SK-N-SH (cell line): Measurements from ENCODE around the gene ABHD2. TPM values are rescaled to one million over a fixed set of nuclear protein-coding genes. Genes with fewer than 3 reads are reported as not detected.

Experiments used
- CTCF ChIA-PET: fragments of 300-600, 350-600 bp; formaldehyde crosslinking; extraction: SDS; loops from one replicate; lab custom pipeline; 2021; lab: Yijun Ruan, JAX
- POLR2A ChIA-PET: fragments of 350-600 bp; sonication (Branson Sonifier 250); formaldehyde crosslinking; extraction: SDS; loops from one replicate; lab custom pipeline; 2020; ENCODE audit warnings: antibody characterized with exemption, inconsistent platforms; lab: Yijun Ruan, JAX
- DNase-seq: peaks from one replicate; pipeline ENCODE4 v3.0.0; 2012
- H2AFZ ChIP-seq: fragments of 200-600 bp; sonication (generic); 2 replicates; pipeline ENCODE4 v1.8.1; 2016; ENCODE audit warnings: antibody characterized with exemption, mild to moderate bottlenecking, low read depth
- H3F3A ChIP-seq: fragments of 200-600 bp; sonication (generic); replicated peaks from 2 replicates; pipeline ENCODE3; 2016; ENCODE audit warnings: antibody characterized with exemption, mild to moderate bottlenecking; ENCODE audit not compliant: insufficient read depth
- H3K27ac ChIP-seq, 2 experiments: fragments of 200-500 bp in 1 of 2; fragments of 200-600 bp in 1 of 2; sonication (Bioruptor generic) in 1 of 2; sonication (generic), shearing (Covaris generic) in 1 of 2; 2 replicates each; pipeline versions ENCODE4 v1.5.1 to v1.6.1; 2014 to 2016; ENCODE audit warnings: low read depth in 2 of 2, inconsistent platforms in 1 of 2, low read length in 1 of 2, mild to moderate bottlenecking in 1 of 2, mixed read lengths in 1 of 2
- H3K27me3 ChIP-seq: fragments of 200-600 bp; sonication (generic), shearing (Covaris generic); 2 replicates; pipeline ENCODE4 v1.6.1; 2016; ENCODE audit warnings: mixed run types; ENCODE audit not compliant: insufficient read depth
- H3K36me3 ChIP-seq, 2 experiments: fragments of 200-500 bp in 1 of 2; fragments of 200-600 bp in 1 of 2; sonication (Bioruptor generic) in 1 of 2; sonication (generic) in 1 of 2; replicated peaks in 1 of 2; 2 replicates each; pipeline versions ENCODE3 to v1.5.1; 2014 to 2016; ENCODE audit warnings: low read length in 1 of 2, mild to moderate bottlenecking in 1 of 2; ENCODE audit not compliant: insufficient read depth in 2 of 2, control insufficient read depth in 1 of 2
- H3K4me1 ChIP-seq, 2 experiments: fragments of 200-500 bp in 1 of 2; fragments of 200-600 bp in 1 of 2; sonication (Bioruptor generic) in 1 of 2; sonication (generic), shearing (Covaris generic) in 1 of 2; 2 replicates each; pipeline versions ENCODE4 v1.5.1 to v1.6.1; 2014 to 2016; ENCODE audit warnings: low read depth in 1 of 2, low read length in 1 of 2, mixed run types in 1 of 2; ENCODE audit not compliant: insufficient read depth in 2 of 2, control insufficient read depth in 1 of 2
- H3K4me2 ChIP-seq: fragments of 200-600 bp; sonication (generic), shearing (Covaris generic); 2 replicates; pipeline ENCODE4 v1.6.1; 2017; ENCODE audit warnings: mixed run types
- H3K4me3 ChIP-seq, 2 experiments: fragments of 200-500 bp in 1 of 2; fragments of 200-600 bp in 1 of 2; sonication (Bioruptor generic) in 1 of 2; sonication (generic), shearing (Covaris generic) in 1 of 2; 2 replicates each; pipeline versions ENCODE4 v1.5.1 to v1.8.1; 2014 to 2016; ENCODE audit warnings: low read depth in 2 of 2, inconsistent platforms in 1 of 2, low read length in 1 of 2, mild to moderate bottlenecking in 1 of 2, mixed read lengths in 1 of 2, moderate library complexity in 1 of 2
- H3K79me2 ChIP-seq: fragments of 200-600 bp; sonication (generic); 2 replicates; pipeline ENCODE4 v1.8.1; 2017; ENCODE audit warnings: mild to moderate bottlenecking; ENCODE audit not compliant: insufficient read depth
- H3K9ac ChIP-seq: fragments of 200-600 bp; sonication (generic); 2 replicates; pipeline ENCODE4 v1.6.1; 2017; ENCODE audit warnings: mixed run types
- H3K9me2 ChIP-seq: fragments of 200-600 bp; sonication (generic); 2 replicates; pipeline ENCODE4 v1.6.1; 2017; ENCODE audit warnings: mixed run types
- H3K9me3 ChIP-seq: fragments of 200-600 bp; sonication (generic); 2 replicates; pipeline ENCODE4 v1.6.1; 2017; ENCODE audit warnings: mixed run types, mild to moderate bottlenecking, moderate library complexity
- H4K20me1 ChIP-seq: fragments of 200-600 bp; sonication (generic); 2 replicates; pipeline ENCODE4 v1.6.1; 2017; ENCODE audit warnings: mild to moderate bottlenecking, mixed run types; ENCODE audit not compliant: insufficient read depth
- EP300 ChIP-seq, 2 experiments: IDR thresholded peaks; 2 replicates each; pipeline versions ENCODE4 v1.4.0 to v1.6.1; 2012; ENCODE audit warnings: borderline replicate concordance in 1 of 2, low read depth in 1 of 2, low read length in 1 of 2
- FOSL2 ChIP-seq: IDR thresholded peaks from 2 replicates; pipeline ENCODE4 v1.4.0; 2012; ENCODE audit warnings: low read depth, mild to moderate bottlenecking, moderate library complexity, borderline replicate concordance
- FOXJ3 ChIP-seq: sonication (generic); formaldehyde crosslinking; IDR thresholded peaks from 2 replicates; pipeline ENCODE4 v1.5.1; 2020; ENCODE audit warnings: mild to moderate bottlenecking, missing genetic modification reagents
- GATA2 ChIP-seq: sonication (generic); formaldehyde crosslinking; IDR thresholded peaks from 2 replicates; pipeline ENCODE4 v1.5.0; 2020; ENCODE audit warnings: mild to moderate bottlenecking, missing genetic modification reagents
- MXI1 ChIP-seq: IDR thresholded peaks from 2 replicates; pipeline ENCODE4 v1.6.1; 2012; ENCODE audit warnings: mild to moderate bottlenecking, low read depth, low read length, improper control_type of control experiment
- POLR2AphosphoS5 ChIP-seq: IDR thresholded peaks from 2 replicates; pipeline ENCODE4 v1.6.1; 2012; ENCODE audit warnings: low read depth, low read length
- RAD21 ChIP-seq: IDR thresholded peaks from 2 replicates; pipeline ENCODE4 v1.6.1; 2012; ENCODE audit warnings: mild to moderate bottlenecking, low read length
- RFX5 ChIP-seq: IDR thresholded peaks from 2 replicates; pipeline ENCODE4 v1.6.1; 2012; ENCODE audit warnings: mild to moderate bottlenecking, improper control_type of control experiment, low read length
- RXRA ChIP-seq: IDR thresholded peaks from 2 replicates; pipeline ENCODE4 v1.4.0; 2012; ENCODE audit warnings: low read depth, mild to moderate bottlenecking, borderline replicate concordance
- WGBS: methylation state at CpG from one replicate; pipeline ENCODE4 v1.1.6; 2017; ENCODE audit warnings: low lambda C conversion rate; 5-methylcytosine and 5-hydroxymethylcytosine counted together
- polyA plus RNA-seq, 3 experiments: library from polyadenylated mRNA; depleted of rRNA; stranded (reverse); fragments of >200 nt; gene quantifications; 2 replicates each; pipeline ENCODE4 v1.2.3, GENCODE V29; 2012
- TF ChIP-seq, protein P1 (sequence below): IDR thresholded peaks from 2 replicates; pipeline ENCODE4 v1.6.1; 2012; ENCODE audit warnings: mild to moderate bottlenecking, low read depth, low read length, moderate library complexity
- TF ChIP-seq, protein P2 (sequence below): fragments of 200-600 bp; sonication (generic); IDR thresholded peaks from 2 replicates; pipeline ENCODE4 v1.6.1; 2017; ENCODE audit warnings: antibody characterized with exemption, mild to moderate bottlenecking, moderate library complexity

The ABHD2 gene
- polyA plus RNA-seq, 1 of the 3 experiments (the other 2 are of a cell fraction) = 19.2 TPM

DNA sequence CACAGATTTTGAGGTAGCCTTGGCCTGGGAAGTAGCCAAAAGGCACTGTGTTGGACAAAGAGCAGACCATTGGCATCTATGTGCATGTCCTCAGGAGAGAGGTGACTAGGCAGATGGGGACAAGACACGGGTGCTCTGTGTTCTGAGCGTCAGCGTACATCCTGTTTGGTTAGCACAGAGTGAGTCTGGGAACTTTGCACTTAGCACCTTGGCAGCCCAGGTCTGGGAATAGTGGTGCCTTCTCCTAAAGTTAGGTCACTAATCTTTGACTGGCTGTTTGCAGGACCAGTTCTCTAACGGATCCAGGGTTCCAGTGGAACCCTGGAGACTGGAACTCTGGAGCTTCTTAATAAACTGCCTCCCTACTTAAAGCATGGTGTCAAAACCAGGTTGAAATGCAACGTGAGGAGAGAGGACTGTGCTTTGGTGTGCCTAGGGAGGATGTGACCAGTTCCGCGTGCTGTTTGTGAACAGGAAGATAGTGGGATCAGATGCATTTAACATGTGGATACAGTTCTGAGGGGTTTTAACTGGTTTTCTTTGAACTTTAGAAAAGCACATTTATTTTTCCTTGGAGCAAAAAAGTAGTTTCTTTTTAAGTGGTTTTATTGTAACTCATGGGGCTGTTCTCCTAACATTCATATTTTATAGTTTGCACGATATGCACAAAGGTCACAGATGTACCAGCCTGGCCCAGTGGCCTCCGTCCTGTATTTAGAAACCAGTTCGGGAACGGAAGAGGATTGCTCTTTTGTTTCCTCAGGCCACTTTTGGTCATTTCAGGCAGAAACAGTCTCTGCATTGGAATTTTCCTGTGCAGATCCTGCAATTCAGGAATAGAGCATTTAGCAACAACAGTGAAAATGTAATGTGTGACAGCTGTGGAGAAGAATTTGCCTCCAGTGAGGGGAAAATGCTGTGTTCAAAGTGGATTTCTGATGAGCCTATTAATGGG lies 48.8 kb downstream of the ABHD2 start:
- POLR2A ChIA-PET = no interaction called here
- DNase-seq = no peak
- H2AFZ ChIP-seq = no peak overlapping the region

GRCh38 chr15:89137926-89138325 lies 49.7 kb downstream of the ABHD2 start:
- H3K9me3 ChIP-seq = no peaks in the 10 kb centered on the region
- no peak overlapping the region for H3K4me3 ChIP-seq
- no peaks in the 10 kb centered on the region for H3K9me2 ChIP-seq
- no peak for DNase-seq
- no peak overlapping the region for H3K9ac ChIP-seq
- peaks cover 4 to 11% of the 10 kb centered on the region in 2 experiments for H3K36me3 ChIP-seq
- H3K27ac ChIP-seq = no peak overlapping the region
- 0 out of 2 replicates have a peak overlapping the region, but pooled peaks have one; percentile 5 for H3K4me2 ChIP-seq
- CTCF ChIA-PET = interaction anchor here (0.7 to 3.3 kb wide), 9 partner anchors 9 to 80 kb away, joined by 3 to 25 read pairs (median 5); no protein-coding TSS in a partner anchor
- POLR2A ChIA-PET = no interaction called here
- H4K20me1 ChIP-seq = no peaks in the 10 kb centered on the region
- peaks cover 35 to 38% of the 10 kb centered on the region in 2 experiments for H3K4me1 ChIP-seq
- no peaks in the 10 kb centered on the region for H3K27me3 ChIP-seq
- H3K79me2 ChIP-seq = no peaks in the 10 kb centered on the region; the same call in 1 of the 2 replicates
- TF ChIP-seq MXI1 (no peak), GATA2 (CRISPR knock-in tag) (no peak), POLR2AphosphoS5 (no peak), FOSL2 (no peak), EP300 (IDR thresholded peaks at IDR 0.05; ENCODE audit: borderline replicate concordance in 1 of 2, low read depth in 1 of 2, low read length in 1 of 2) (no peak), RXRA (no peak), RFX5 (no peak), RAD21 (no peak)
- TF ChIP-seq, protein P1, sequence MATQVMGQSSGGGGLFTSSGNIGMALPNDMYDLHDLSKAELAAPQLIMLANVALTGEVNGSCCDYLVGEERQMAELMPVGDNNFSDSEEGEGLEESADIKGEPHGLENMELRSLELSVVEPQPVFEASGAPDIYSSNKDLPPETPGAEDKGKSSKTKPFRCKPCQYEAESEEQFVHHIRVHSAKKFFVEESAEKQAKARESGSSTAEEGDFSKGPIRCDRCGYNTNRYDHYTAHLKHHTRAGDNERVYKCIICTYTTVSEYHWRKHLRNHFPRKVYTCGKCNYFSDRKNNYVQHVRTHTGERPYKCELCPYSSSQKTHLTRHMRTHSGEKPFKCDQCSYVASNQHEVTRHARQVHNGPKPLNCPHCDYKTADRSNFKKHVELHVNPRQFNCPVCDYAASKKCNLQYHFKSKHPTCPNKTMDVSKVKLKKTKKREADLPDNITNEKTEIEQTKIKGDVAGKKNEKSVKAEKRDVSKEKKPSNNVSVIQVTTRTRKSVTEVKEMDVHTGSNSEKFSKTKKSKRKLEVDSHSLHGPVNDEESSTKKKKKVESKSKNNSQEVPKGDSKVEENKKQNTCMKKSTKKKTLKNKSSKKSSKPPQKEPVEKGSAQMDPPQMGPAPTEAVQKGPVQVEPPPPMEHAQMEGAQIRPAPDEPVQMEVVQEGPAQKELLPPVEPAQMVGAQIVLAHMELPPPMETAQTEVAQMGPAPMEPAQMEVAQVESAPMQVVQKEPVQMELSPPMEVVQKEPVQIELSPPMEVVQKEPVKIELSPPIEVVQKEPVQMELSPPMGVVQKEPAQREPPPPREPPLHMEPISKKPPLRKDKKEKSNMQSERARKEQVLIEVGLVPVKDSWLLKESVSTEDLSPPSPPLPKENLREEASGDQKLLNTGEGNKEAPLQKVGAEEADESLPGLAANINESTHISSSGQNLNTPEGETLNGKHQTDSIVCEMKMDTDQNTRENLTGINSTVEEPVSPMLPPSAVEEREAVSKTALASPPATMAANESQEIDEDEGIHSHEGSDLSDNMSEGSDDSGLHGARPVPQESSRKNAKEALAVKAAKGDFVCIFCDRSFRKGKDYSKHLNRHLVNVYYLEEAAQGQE = no peak
- H2AFZ ChIP-seq = no peak overlapping the region
- WGBS = 82% methylated on average over 3 of the region's 3 CpGs
- peaks cover 10% of the 10 kb centered on the region for H3F3A ChIP-seq

More for the DNA sequence above, 48.8 kb downstream of the ABHD2 start:
- Histone ChIP-seq H3K9me3 (no peaks in the 10 kb centered on the region), H3K79me2 (no peaks in the 10 kb centered on the region; the same call in 1 of the 2 replicates), H3K4me2 (0 out of 2 replicates have a peak overlapping the region, but pooled peaks have one; percentile 5)
- no peak for TF ChIP-seq EP300 (IDR thresholded peaks at IDR 0.05; ENCODE audit: borderline replicate concordance in 1 of 2, low read depth in 1 of 2, low read length in 1 of 2)
- TF ChIP-seq, protein P2, sequence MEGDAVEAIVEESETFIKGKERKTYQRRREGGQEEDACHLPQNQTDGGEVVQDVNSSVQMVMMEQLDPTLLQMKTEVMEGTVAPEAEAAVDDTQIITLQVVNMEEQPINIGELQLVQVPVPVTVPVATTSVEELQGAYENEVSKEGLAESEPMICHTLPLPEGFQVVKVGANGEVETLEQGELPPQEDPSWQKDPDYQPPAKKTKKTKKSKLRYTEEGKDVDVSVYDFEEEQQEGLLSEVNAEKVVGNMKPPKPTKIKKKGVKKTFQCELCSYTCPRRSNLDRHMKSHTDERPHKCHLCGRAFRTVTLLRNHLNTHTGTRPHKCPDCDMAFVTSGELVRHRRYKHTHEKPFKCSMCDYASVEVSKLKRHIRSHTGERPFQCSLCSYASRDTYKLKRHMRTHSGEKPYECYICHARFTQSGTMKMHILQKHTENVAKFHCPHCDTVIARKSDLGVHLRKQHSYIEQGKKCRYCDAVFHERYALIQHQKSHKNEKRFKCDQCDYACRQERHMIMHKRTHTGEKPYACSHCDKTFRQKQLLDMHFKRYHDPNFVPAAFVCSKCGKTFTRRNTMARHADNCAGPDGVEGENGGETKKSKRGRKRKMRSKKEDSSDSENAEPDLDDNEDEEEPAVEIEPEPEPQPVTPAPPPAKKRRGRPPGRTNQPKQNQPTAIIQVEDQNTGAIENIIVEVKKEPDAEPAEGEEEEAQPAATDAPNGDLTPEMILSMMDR = no peak
- TF ChIP-seq FOXJ3 = no peak
- TF ChIP-seq, all 33 proteins: peak for 0
- Histone ChIP-seq H3K9me2 (no peaks in the 10 kb centered on the region), H4K20me1 (no peaks in the 10 kb centered on the region), H3K27me3 (no peaks in the 10 kb centered on the region), H3K36me3 (peaks cover 4 to 8% of the 10 kb centered on the region in 2 experiments), H3K4me3 (no peak overlapping the region), H3K27ac (no peak overlapping the region; a peak in 1 of 4 replicates), H3K4me1 (peaks cover 30 to 35% of the 10 kb centered on the region in 2 experiments), H3F3A (peaks cover 2% of the 10 kb centered on the region), H3K9ac (no peak overlapping the region)
- CTCF ChIA-PET = interaction anchor here (1.0 to 3.3 kb wide), 6 partner anchors 13 to 80 kb away, joined by 3 to 16 read pairs (median 8); no protein-coding TSS in a partner anchor
- 90% methylated on average over 9 of the region's 11 CpGs for WGBS
